Body of pancreas (tissue), 4 donors: ENCODE results near the gene FAM120C. TPM values are rescaled to one million over a fixed set of nuclear protein-coding genes. Genes with fewer than 3 reads are reported as not detected.

ENCODE experiments used
- ATAC-seq: fragments of 150-250 bp; one replicate; pipeline ENCODE4 v1.9.1; 2016
- DNase-seq, 4 donors: peaks; one replicate each; pipeline ENCODE4 v3.0.0-alpha.2; 2019
- H3K27ac ChIP-seq, 4 donors: fragments of 200-600 bp; sonication (generic); 1 replicate in 3 of 4; 2 replicates in 1 of 4; pipeline versions ENCODE4 v1.5.1 to v1.6.1; 2016 to 2019; ENCODE audit warnings: mild to moderate bottlenecking in 1 of 4, mixed read lengths in 1 of 4, moderate library complexity in 1 of 4
- H3K27me3 ChIP-seq, 2 donors: fragments of 200-600 bp; sonication (generic); one replicate each; pipeline ENCODE4 v1.6.0; 2016; ENCODE audit warnings: mild to moderate bottlenecking in 1 of 2
- H3K36me3 ChIP-seq, 2 donors: fragments of 200-600 bp; sonication (generic); replicated peaks in 1 of 2; 2 replicates each; pipeline ENCODE4 v1.5.1; 2016; ENCODE audit warnings: low read depth in 2 of 2; ENCODE audit not compliant: insufficient read depth in 1 of 2
- H3K4me1 ChIP-seq: fragments of 200-600 bp; sonication (generic); one replicate; pipeline ENCODE4 v1.6.0; 2016
- H3K4me3 ChIP-seq, 2 donors: fragments of 200-600 bp; sonication (generic); 1 replicate in 1 of 2; 2 replicates in 1 of 2; pipeline ENCODE4 v1.5.1; 2016 to 2019
- H3K9me3 ChIP-seq, 3 donors: fragments of 200-600 bp; sonication (generic); 1 replicate in 2 of 3; 2 replicates in 1 of 3; pipeline ENCODE4 v1.5.1; 2016
- POLR2A ChIP-seq, 3 donors: fragments of 450-650 bp; IDR thresholded peaks; one replicate each; pipeline ENCODE4 v1.6.1; 2016; ENCODE audit warnings: antibody characterized with exemption in 3 of 3, mild to moderate bottlenecking in 2 of 3
- WGBS, 2 donors: methylation state at CpG; one replicate each; pipeline ENCODE4 v1.1.5; 2017; 5-methylcytosine and 5-hydroxymethylcytosine counted together
- intact Hi-C: fragments of 100-400 bp; cut with DNase I; formaldehyde crosslinking; loops from one replicate; pipeline ENCODE4 v1.15.1; 2023
- total RNA-seq, 2 donors: library from RNA; depleted of rRNA; stranded (reverse); fragments of >200 nt; gene quantifications; one replicate each; pipeline ENCODE4 v1.1.0, GENCODE V29; 2016
- TF ChIP-seq, protein P1 (sequence below), 7 experiments: fragments of 450-650 bp in 4 of 7; fragments of 200-600 bp in 3 of 7; sonication (generic) in 3 of 7; IDR thresholded peaks; one replicate each; pipeline ENCODE4 v1.5.1; 2016 to 2019; ENCODE audit warnings: antibody characterized with exemption in 7 of 7

FAM120C gene
- total RNA-seq, 2 donors from 2014 or later: 4.2 to 5.6 TPM

DNA sequence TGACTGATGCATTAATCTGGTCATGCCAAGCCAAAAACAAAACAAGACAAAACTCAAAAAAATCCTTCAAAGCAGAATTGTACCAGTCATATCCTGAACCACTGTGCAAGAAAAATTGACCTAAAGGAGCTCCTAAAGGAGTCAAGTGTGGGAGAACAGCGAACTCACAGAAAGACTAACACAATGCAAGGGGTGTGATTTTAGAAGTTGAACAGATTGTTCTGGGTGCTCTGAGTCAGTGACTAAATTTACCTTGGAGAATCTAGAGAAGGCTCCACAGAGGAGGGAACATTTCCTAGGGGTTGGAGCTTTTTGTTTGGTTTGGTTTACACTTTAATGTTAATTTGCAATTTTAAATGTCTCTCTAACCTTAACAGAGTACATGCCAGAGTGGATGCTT lies 89.9 kb downstream of the FAM120C start:
- WGBS, 2 donors: 40 to 86% methylated on average over 1 of the region's 1 CpG
- no peaks in the 10 kb centered on the region for H3K36me3 ChIP-seq
- DNase-seq: no peak
- H3K27me3 ChIP-seq: no peaks in the 10 kb centered on the region
- intact Hi-C loops: no loop called here
- TF ChIP-seq POLR2A (IDR thresholded peaks at IDR 0.05): no peak
- TF ChIP-seq, protein P1, sequence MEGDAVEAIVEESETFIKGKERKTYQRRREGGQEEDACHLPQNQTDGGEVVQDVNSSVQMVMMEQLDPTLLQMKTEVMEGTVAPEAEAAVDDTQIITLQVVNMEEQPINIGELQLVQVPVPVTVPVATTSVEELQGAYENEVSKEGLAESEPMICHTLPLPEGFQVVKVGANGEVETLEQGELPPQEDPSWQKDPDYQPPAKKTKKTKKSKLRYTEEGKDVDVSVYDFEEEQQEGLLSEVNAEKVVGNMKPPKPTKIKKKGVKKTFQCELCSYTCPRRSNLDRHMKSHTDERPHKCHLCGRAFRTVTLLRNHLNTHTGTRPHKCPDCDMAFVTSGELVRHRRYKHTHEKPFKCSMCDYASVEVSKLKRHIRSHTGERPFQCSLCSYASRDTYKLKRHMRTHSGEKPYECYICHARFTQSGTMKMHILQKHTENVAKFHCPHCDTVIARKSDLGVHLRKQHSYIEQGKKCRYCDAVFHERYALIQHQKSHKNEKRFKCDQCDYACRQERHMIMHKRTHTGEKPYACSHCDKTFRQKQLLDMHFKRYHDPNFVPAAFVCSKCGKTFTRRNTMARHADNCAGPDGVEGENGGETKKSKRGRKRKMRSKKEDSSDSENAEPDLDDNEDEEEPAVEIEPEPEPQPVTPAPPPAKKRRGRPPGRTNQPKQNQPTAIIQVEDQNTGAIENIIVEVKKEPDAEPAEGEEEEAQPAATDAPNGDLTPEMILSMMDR (IDR thresholded peaks at IDR 0.05): no peak
- no peaks in the 10 kb centered on the region for H3K4me1 ChIP-seq
- no peak overlapping the region for H3K27ac ChIP-seq
- no peak for ATAC-seq
- no peaks in the 10 kb centered on the region for H3K9me3 ChIP-seq
- H3K4me3 ChIP-seq: no peak overlapping the region

- Histone ChIP-seq H3K27me3 (no peaks in the 10 kb centered on the region), H3K9me3 (no peaks in the 10 kb centered on the region), H3K4me1 (no peaks in the 10 kb centered on the region), H3K4me3 (no peak overlapping the region), H3K36me3 (no peaks in the 10 kb centered on the region), H3K27ac (no peak overlapping the region)
- TF ChIP-seq, protein P1 (IDR thresholded peaks at IDR 0.05): no peak
- no peak for TF ChIP-seq POLR2A (IDR thresholded peaks at IDR 0.05)
- DNase-seq: no peak
- intact Hi-C loops: no loop called here
- 54 to 58% methylated on average over 2 of the region's 2 CpGs for WGBS, 2 donors
- ATAC-seq: no peak
These were observed 92.2 kb downstream of the FAM120C start for GRCh38 chrX:54090880-54091279.

- H3K36me3 ChIP-seq: no peaks in the 10 kb centered on the region
- intact Hi-C loops: no loop called here
- H3K27ac ChIP-seq: no peak overlapping the region
- H3K27me3 ChIP-seq: no peaks in the 10 kb centered on the region
- no peak overlapping the region for H3K4me3 ChIP-seq
- TF ChIP-seq POLR2A (IDR thresholded peaks at IDR 0.05): no peak
- TF ChIP-seq, protein P1 (IDR thresholded peaks at IDR 0.05): no peak
- DNase-seq (no peak), ATAC-seq (no peak)
- no peaks in the 10 kb centered on the region for H3K4me1 ChIP-seq
- no peaks in the 10 kb centered on the region for H3K9me3 ChIP-seq
- 61 to 92% methylated on average over 2 of the region's 2 CpGs for WGBS, 2 donors
These were observed 93.9 kb downstream of the FAM120C start for GRCh38 chrX:54089191-54089590.

DNA sequence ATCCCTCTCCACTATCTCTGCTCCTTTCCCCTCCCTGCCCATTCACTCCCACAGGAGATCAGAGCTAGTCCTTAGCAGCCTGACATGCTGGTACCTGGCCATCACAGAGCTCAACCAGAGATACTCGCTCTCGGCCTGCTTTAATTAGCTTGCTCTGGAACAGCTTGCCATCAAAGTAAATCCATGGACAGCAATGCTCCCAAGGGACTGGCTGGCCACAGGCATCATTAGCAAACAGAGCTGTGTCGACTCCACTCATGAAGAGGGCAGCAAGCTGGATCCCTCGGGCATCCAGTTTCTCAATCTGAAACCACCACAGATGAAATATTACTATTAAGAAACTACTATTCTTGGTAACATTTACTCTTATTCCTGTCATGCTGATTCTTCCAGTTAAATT lies 95.4 kb downstream of the FAM120C start:
- Histone ChIP-seq H3K27ac (no peak overlapping the region), H3K4me1 (no peaks in the 10 kb centered on the region), H3K4me3 (no peak overlapping the region), H3K9me3 (no peaks in the 10 kb centered on the region), H3K27me3 (no peaks in the 10 kb centered on the region), H3K36me3 (no peaks in the 10 kb centered on the region)
- intact Hi-C loops: no loop called here
- TF ChIP-seq, protein P1 (IDR thresholded peaks at IDR 0.05): no peak
- no peak for TF ChIP-seq POLR2A (IDR thresholded peaks at IDR 0.05)
- WGBS, 2 donors: 80 to 86% methylated on average over 1 to 3 of the region's 4 CpGs
- DNase-seq: no peak
- ATAC-seq: no peak

DNA sequence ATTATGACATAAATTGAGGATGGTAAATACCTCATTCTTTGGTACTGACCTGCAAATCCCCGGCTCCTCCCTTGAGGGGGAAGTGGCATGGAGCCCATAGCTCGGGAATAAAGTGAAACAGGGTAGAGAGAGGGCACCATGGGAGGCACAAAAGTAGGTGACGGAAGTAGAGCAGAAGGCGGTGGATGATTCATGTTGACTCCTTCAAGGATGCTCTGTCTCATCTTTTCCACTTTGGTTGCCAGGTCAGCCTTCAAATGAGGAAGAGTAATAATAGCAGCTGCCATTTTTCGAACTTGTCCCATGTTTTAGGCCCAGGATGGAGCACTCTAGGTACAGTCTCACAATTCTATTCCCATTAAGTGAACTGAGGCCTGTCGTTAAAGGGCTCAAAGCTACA lies 97.4 kb downstream of the FAM120C start:
- no peak overlapping the region for H3K27ac ChIP-seq
- DNase-seq: no peak
- no peak for ATAC-seq
- TF ChIP-seq, protein P1 (IDR thresholded peaks at IDR 0.05): no peak
- no peak for TF ChIP-seq POLR2A (IDR thresholded peaks at IDR 0.05)
- intact Hi-C loops: no loop called here
- H3K4me1 ChIP-seq: no peaks in the 10 kb centered on the region
- H3K27me3 ChIP-seq: no peaks in the 10 kb centered on the region
- 78 to 96% methylated on average over 5 to 6 of the region's 6 CpGs for WGBS, 2 donors
- H3K9me3 ChIP-seq: no peaks in the 10 kb centered on the region
- no peak overlapping the region for H3K4me3 ChIP-seq
- no peaks in the 10 kb centered on the region for H3K36me3 ChIP-seq
